ENCODE results near the gene TRAK1. TPM values are rescaled to one million over a fixed set of nuclear protein-coding genes. Genes with fewer than 3 reads are reported as not detected.

The TRAK1 gene
- total and polyA plus RNA-seq, 10 of the 15 experiments (the other 5 are each of a cell fraction or from before 2014, with no cell fraction given), result 6.6 to 46.2 (median 23.7) TPM

DNA sequence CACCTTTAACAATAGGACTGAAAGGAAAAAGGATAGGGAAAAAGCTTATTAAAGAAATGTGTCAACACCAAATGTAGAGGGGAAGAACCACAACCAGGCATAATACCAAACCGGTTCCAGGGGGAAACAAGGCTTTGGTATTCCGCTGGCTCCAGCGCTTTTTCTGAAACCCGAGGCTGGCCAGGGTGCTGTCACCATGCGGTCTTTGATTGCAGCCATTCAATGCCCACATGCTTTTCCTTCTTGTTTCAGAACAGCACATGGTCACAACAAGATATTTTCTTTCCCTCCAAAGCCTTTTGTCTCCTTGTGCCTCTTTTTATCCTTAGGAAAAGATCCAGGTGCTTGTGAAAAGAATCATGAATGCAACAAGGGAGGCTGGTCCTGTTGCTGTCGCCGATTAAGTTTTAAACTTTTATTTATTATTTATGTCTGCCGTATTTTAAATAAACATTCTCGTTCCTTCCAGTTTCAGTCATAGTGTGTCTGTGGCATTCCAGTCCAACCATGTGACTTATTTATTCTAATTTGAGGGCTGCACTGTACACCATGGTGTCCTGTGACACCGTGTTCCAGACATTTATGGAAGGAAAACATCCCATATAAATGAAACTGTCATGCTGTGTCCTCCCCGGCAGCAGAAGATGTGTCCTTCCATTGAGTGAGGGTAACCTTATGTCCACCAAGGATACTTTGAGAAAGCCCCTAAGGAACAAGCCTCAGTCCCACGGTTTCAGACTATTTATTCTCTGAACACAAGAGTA, 133.7 kb downstream of the TRAK1 start:
- Histone ChIP-seq H3K4me3 (no peak overlapping the region), H3K79me2 (ENCODE audit: control insufficient read depth, insufficient read depth, low read length) (no peaks in the 10 kb centered on the region), H3K27ac (ENCODE audit: control insufficient read depth, insufficient read depth) (no peak overlapping the region), H3K36me3 (ENCODE audit: control insufficient read depth in 2 of 2, insufficient read depth in 2 of 2, low read length in 1 of 2) (peaks cover 8 to 26% of the 10 kb centered on the region in 2 experiments), H2AFZ (ENCODE audit: control insufficient read depth, low read depth, low read length) (no peak overlapping the region), H4K20me1 (ENCODE audit: control insufficient read depth, insufficient read depth) (no peaks in the 10 kb centered on the region), H3K4me2 (ENCODE audit: control insufficient read depth, insufficient read depth) (no peak overlapping the region), H3K4me1 (ENCODE audit: control insufficient read depth, insufficient read depth, low read length) (peaks cover 3% of the 10 kb centered on the region; the same call in 1 of the 2 replicates), H3K9ac (ENCODE audit: control insufficient read depth, insufficient read depth, low read length) (no peak overlapping the region), H3K9me3 (replicated peaks; ENCODE audit: control insufficient read depth, insufficient read depth, low read length) (no peaks in the 10 kb centered on the region; the same call in 2 of the 3 replicates), H3K27me3 (replicated peaks in 1 of 2; ENCODE audit: control insufficient read depth in 2 of 2, insufficient read depth in 2 of 2, low read length in 1 of 2) (no peaks in the 10 kb centered on the region)
- no peak for ATAC-seq
- POLR2A ChIA-PET, result no interaction called here
- SMC1A ChIA-PET (ENCODE audit: uncharacterized antibody, unreplicated experiment), result no interaction called here
- BruUV-seq (replicated peaks), result TSS peak; percentile 25
- RAD21 ChIA-PET (ENCODE audit: unreplicated experiment), result no interaction called here
- no peak for FAIRE-seq
- intact Hi-C loops (cut with micrococcal nuclease; ENCODE audit: unreplicated experiment), result loop anchor here (5.0 kb wide), 1 partner anchor 333 kb away; no protein-coding TSS in a partner anchor
- DNase-seq (ENCODE audit: low read depth, low spot score), result no peak
- in situ Hi-C loops (cut with MboI), result loop anchor here (5.0 to 10.0 kb wide), 2 partner anchors 103 to 330 kb away; no protein-coding TSS in a partner anchor
- WGBS (ENCODE audit: insufficient coverage, insufficient replicate concordance, low lambda C conversion rate, missing lambda C conversion rate), result 88% methylated on average over 12 of the region's 12 CpGs
- CTCF ChIA-PET, result interaction anchor here (0.6 kb wide), 1 partner anchor 343 kb away, joined by 4 read pairs; no protein-coding TSS in a partner anchor
- TF ChIP-seq NBN (IDR thresholded peaks at IDR 0.05) (no peak), NFYA (IDR thresholded peaks at IDR 0.05; ENCODE audit: borderline replicate concordance, low read depth, low read length) (no peak), GATAD2B (conservative IDR thresholded peaks at IDR 0.05; ENCODE audit: low read depth) (no peak), EGR1 (IDR thresholded peaks at IDR 0.05; ENCODE audit: borderline replicate concordance in 1 of 2, low read depth in 2 of 2, low read length in 2 of 2) (no peak), PAX5 (IDR thresholded peaks at IDR 0.05; ENCODE audit: borderline replicate concordance, low read depth, low read length) (no peak), MTA2 (IDR thresholded peaks at IDR 0.05; ENCODE audit: low read depth) (no peak), MXI1 (IDR thresholded peaks at IDR 0.05; ENCODE audit: low read depth, low read length) (no peak), RB1 (IDR thresholded peaks at IDR 0.05; ENCODE audit: borderline replicate concordance) (no peak), JUNB (IDR thresholded peaks at IDR 0.05) (no peak), WRNIP1 (IDR thresholded peaks at IDR 0.05; ENCODE audit: borderline replicate concordance, low read depth, low read length) (no peak), POLR2A (IDR thresholded peaks at IDR 0.05; ENCODE audit: low read depth, low read length) (no peak), CHD2 (IDR thresholded peaks at IDR 0.05; ENCODE audit: borderline replicate concordance, low read depth, low read length) (no peak), CEBPB (IDR thresholded peaks at IDR 0.05; ENCODE audit: borderline replicate concordance in 1 of 2, low read depth in 2 of 2, low read length in 2 of 2) (no peak), RBBP5 (conservative IDR thresholded peaks at IDR 0.05) (no peak)
- TF ChIP-seq, protein P1, sequence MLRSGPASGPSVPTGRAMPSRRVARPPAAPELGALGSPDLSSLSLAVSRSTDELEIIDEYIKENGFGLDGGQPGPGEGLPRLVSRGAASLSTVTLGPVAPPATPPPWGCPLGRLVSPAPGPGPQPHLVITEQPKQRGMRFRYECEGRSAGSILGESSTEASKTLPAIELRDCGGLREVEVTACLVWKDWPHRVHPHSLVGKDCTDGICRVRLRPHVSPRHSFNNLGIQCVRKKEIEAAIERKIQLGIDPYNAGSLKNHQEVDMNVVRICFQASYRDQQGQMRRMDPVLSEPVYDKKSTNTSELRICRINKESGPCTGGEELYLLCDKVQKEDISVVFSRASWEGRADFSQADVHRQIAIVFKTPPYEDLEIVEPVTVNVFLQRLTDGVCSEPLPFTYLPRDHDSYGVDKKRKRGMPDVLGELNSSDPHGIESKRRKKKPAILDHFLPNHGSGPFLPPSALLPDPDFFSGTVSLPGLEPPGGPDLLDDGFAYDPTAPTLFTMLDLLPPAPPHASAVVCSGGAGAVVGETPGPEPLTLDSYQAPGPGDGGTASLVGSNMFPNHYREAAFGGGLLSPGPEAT (IDR thresholded peaks at IDR 0.05; ENCODE audit: low read depth), result no peak
- TF ChIP-seq, protein P2, sequence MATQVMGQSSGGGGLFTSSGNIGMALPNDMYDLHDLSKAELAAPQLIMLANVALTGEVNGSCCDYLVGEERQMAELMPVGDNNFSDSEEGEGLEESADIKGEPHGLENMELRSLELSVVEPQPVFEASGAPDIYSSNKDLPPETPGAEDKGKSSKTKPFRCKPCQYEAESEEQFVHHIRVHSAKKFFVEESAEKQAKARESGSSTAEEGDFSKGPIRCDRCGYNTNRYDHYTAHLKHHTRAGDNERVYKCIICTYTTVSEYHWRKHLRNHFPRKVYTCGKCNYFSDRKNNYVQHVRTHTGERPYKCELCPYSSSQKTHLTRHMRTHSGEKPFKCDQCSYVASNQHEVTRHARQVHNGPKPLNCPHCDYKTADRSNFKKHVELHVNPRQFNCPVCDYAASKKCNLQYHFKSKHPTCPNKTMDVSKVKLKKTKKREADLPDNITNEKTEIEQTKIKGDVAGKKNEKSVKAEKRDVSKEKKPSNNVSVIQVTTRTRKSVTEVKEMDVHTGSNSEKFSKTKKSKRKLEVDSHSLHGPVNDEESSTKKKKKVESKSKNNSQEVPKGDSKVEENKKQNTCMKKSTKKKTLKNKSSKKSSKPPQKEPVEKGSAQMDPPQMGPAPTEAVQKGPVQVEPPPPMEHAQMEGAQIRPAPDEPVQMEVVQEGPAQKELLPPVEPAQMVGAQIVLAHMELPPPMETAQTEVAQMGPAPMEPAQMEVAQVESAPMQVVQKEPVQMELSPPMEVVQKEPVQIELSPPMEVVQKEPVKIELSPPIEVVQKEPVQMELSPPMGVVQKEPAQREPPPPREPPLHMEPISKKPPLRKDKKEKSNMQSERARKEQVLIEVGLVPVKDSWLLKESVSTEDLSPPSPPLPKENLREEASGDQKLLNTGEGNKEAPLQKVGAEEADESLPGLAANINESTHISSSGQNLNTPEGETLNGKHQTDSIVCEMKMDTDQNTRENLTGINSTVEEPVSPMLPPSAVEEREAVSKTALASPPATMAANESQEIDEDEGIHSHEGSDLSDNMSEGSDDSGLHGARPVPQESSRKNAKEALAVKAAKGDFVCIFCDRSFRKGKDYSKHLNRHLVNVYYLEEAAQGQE (IDR thresholded peaks at IDR 0.05; ENCODE audit: low read depth, low read length), result no peak
- TF ChIP-seq, protein P3, sequence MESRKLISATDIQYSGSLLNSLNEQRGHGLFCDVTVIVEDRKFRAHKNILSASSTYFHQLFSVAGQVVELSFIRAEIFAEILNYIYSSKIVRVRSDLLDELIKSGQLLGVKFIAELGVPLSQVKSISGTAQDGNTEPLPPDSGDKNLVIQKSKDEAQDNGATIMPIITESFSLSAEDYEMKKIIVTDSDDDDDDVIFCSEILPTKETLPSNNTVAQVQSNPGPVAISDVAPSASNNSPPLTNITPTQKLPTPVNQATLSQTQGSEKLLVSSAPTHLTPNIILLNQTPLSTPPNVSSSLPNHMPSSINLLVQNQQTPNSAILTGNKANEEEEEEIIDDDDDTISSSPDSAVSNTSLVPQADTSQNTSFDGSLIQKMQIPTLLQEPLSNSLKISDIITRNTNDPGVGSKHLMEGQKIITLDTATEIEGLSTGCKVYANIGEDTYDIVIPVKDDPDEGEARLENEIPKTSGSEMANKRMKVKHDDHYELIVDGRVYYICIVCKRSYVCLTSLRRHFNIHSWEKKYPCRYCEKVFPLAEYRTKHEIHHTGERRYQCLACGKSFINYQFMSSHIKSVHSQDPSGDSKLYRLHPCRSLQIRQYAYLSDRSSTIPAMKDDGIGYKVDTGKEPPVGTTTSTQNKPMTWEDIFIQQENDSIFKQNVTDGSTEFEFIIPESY (IDR thresholded peaks at IDR 0.05), result no peak

Data from GM12878 (cell line).